ENCODE data around the gene TRIM44. TPM values are rescaled to one million over a fixed set of nuclear protein-coding genes. Genes with fewer than 3 reads are reported as not detected.

TRIM44 gene
- total RNA-seq, 1 donor: 42.1 TPM

DNA sequence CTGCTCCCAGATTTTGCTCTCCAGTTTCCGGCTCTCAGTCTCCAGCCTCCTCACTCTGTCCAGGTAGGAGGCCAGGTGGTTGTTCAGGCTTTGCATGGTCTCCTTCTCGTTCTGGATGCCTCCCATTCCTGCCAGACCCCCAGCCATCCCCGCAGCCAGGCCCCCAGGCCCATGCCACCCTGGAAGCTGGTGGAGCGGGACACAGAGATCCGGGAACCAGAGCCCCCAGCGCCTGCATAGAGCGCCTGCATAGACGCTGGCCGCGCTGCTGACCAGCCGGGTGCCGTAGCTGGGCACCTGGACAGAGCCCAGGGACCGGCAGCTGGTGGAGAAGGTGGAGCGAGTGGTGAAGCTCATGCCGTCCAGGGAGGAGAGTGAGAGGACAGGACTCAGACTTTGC is 198.6 kb downstream of the TRIM44 start:
- TF ChIP-seq, protein P1, sequence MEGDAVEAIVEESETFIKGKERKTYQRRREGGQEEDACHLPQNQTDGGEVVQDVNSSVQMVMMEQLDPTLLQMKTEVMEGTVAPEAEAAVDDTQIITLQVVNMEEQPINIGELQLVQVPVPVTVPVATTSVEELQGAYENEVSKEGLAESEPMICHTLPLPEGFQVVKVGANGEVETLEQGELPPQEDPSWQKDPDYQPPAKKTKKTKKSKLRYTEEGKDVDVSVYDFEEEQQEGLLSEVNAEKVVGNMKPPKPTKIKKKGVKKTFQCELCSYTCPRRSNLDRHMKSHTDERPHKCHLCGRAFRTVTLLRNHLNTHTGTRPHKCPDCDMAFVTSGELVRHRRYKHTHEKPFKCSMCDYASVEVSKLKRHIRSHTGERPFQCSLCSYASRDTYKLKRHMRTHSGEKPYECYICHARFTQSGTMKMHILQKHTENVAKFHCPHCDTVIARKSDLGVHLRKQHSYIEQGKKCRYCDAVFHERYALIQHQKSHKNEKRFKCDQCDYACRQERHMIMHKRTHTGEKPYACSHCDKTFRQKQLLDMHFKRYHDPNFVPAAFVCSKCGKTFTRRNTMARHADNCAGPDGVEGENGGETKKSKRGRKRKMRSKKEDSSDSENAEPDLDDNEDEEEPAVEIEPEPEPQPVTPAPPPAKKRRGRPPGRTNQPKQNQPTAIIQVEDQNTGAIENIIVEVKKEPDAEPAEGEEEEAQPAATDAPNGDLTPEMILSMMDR (IDR thresholded peaks at IDR 0.05; ENCODE audit: insufficient read depth, low read length): no peak
- H3K4me3 ChIP-seq (ENCODE audit: low read depth, low read length): no peak overlapping the region
- no peak for DNase-seq (ENCODE audit: low read depth)

DNA sequence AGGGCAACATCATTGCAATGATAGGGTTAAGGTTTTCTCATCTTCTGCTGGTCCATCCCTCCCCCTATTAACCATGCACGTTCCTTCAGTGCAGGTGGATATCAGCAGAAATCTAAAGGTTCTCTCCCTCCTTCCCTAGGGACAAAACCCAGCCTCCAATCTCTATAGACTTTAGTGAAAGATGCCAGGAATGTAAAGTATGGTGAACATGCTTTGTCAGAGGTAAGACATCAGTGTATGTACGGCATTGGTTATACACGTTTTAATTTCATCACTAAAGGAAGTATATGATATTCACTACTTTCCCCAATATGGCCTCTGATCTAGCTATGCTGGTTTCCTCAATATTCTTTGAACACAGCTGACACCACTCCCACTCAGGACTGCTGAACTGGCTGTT is 200.1 kb downstream of the TRIM44 start:
- TF ChIP-seq, protein P1 (IDR thresholded peaks at IDR 0.05; ENCODE audit: insufficient read depth, low read length): no peak
- no peak overlapping the region for H3K4me3 ChIP-seq (ENCODE audit: low read depth, low read length)
- DNase-seq (ENCODE audit: low read depth): no peak

DNA sequence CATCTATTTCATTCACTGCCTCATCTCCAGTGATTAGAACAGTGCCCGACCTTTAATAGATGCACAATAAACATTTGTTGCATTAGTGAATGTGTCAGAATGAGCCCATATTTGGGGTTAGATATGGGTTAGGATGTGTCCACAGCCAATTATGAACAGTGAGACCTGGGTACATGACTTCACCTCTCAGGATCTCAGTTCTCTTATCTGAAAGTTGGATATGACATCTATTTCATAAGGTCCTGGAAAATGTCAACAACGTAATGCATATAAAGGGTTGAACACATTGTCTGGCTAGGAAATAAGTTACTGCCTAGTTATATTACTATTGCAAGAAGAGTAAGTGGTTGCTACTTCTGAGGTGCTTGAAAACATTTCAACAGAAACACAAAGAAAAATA is 201.6 kb downstream of the TRIM44 start:
- DNase-seq (ENCODE audit: low read depth): no peak
- no peak overlapping the region for H3K4me3 ChIP-seq (ENCODE audit: low read depth, low read length)
- TF ChIP-seq, protein P1 (IDR thresholded peaks at IDR 0.05; ENCODE audit: insufficient read depth, low read length): no peak

DNA sequence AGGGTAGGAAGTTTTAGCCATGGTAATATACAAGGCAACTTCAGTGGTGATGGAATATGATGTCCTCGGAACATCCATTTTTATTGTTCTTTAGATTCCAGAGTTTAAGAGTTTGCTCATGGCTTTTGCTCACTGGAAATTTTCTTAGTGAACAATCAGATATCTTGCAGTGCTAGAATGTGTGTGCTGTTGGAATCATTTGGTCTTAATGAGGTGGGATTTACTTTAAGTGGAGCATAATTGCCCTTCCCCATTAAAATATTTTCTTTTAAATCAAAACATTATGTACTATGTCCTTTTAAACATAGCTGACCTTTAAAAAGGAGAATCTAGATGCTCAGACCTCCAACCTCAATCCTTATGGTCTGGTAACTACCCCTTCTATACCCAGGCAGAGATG is 204.0 kb downstream of the TRIM44 start:
- TF ChIP-seq, protein P1 (IDR thresholded peaks at IDR 0.05; ENCODE audit: insufficient read depth, low read length): no peak
- DNase-seq (ENCODE audit: low read depth): no peak
- no peak overlapping the region for H3K4me3 ChIP-seq (ENCODE audit: low read depth, low read length)

Other genes starting within 250 kb of the TRIM44 start
- 10.5 and 23.6 TPM in 2 replicates for gene SLC1A2, start 243.2 kb upstream of the TRIM44 start, total RNA-seq (ENCODE audit: low replicate concordance)
- 134 and 278 TPM in 2 replicates for gene PAMR1, start 137.2 kb upstream of the TRIM44 start, total RNA-seq (ENCODE audit: low replicate concordance)
- gene FJX1, start 44.3 kb upstream of the TRIM44 start, total RNA-seq (ENCODE audit: low replicate concordance): 8.3 and 78.2 TPM in 2 replicates

All from fibroblast of the aortic adventitia (primary cell).